ENCODE measurements around the gene SCRT2. TPM values are rescaled to one million over a fixed set of nuclear protein-coding genes. Genes with fewer than 3 reads are reported as not detected.
A peak's percentile ranks its signal among the peaks of the same experiment; 100 is the strongest.
"Not testable (repeated sequence)": the region's sequence is repeated elsewhere in the genome, so short reads cannot be mapped to it uniquely, and the experiment has no call there.

SCRT2 gene
- total RNA-seq, 1 donor from 2014 or later: not detected

- no peak for DNase-seq (ENCODE audit: low read depth)
Measured at GRCh38 chr20:653590-654416, 21.8 kb downstream of the SCRT2 start.

GRCh38 chr20:653110-653589 lies 22.5 kb downstream of the SCRT2 start, which contains the start of gene SRXN1:
Gene SRXN1, minus strand, starts transcription at chr20:653200. Its CDS starts 15 bp downstream, at chr20:653185.
- DNase-seq (ENCODE audit: low read depth): peak; percentile 90

GRCh38 chr20:652615-653109 lies 22.9 kb downstream of the SCRT2 start:
- DNase-seq (ENCODE audit: low read depth): peak; percentile 34

GRCh38 chr20:651713-652614 lies 23.6 kb downstream of the SCRT2 start:
- no peak for DNase-seq (ENCODE audit: low read depth)

- DNase-seq (ENCODE audit: low read depth): no peak
Measured at GRCh38 chr20:650954-651353, 24.6 kb downstream of the SCRT2 start.

GRCh38 chr20:650281-650680 lies 25.3 kb downstream of the SCRT2 start:
- DNase-seq (ENCODE audit: low read depth): no peak

GRCh38 chr20:647479-648019 lies 28.1 kb downstream of the SCRT2 start:
- no peak for DNase-seq (ENCODE audit: low read depth)

- no peak for DNase-seq (ENCODE audit: low read depth)
Measured at GRCh38 chr20:646868-647233, 28.8 kb downstream of the SCRT2 start.

GRCh38 chr20:646107-646867 lies 29.3 kb downstream of the SCRT2 start:
- DNase-seq (ENCODE audit: low read depth): no peak

- peak; percentile 59 for DNase-seq (ENCODE audit: low read depth)
Measured at GRCh38 chr20:645318-646106, 30.1 kb downstream of the SCRT2 start.

GRCh38 chr20:644692-645317 lies 30.8 kb downstream of the SCRT2 start:
- no peak for DNase-seq (ENCODE audit: low read depth)

GRCh38 chr20:642398-643174 lies 33.0 kb downstream of the SCRT2 start:
- DNase-seq (ENCODE audit: low read depth): no peak

GRCh38 chr20:642013-642397 lies 33.6 kb downstream of the SCRT2 start:
- DNase-seq (ENCODE audit: low read depth): not testable (repeated sequence)

- DNase-seq (ENCODE audit: low read depth): no peak
Measured at GRCh38 chr20:641516-641875, 34.1 kb downstream of the SCRT2 start.

GRCh38 chr20:640674-641515 lies 34.7 kb downstream of the SCRT2 start:
- DNase-seq (ENCODE audit: low read depth): no peak

- no peak for DNase-seq (ENCODE audit: low read depth)
Measured at GRCh38 chr20:638579-638978, 37.0 kb downstream of the SCRT2 start.

GRCh38 chr20:637559-637958 lies 38.0 kb downstream of the SCRT2 start:
- no peak for DNase-seq (ENCODE audit: low read depth)

- DNase-seq (ENCODE audit: low read depth): no peak
Measured at GRCh38 chr20:635893-636338, 39.7 kb downstream of the SCRT2 start.
